Posterior cingulate gyrus (tissue), 11 donors: ENCODE measurements around the gene DIO3.
"Not testable (repeated sequence)": the region's sequence is repeated elsewhere in the genome, so short reads cannot be mapped to it uniquely, and the experiment has no call there.

Experiments used
- DNase-seq, 10 donors: peaks; one replicate each; pipeline versions ENCODE4 v3.0.0 to v3.0.0-alpha.2; 2020 to 2021; ENCODE audit warnings: mixed read lengths in 3 of 10
- intact Hi-C: fragments of 100-400 bp; cut with DNase I; formaldehyde crosslinking; loops from one replicate; pipeline ENCODE4 v1.15.1; 2023

DIO3 gene

GRCh38 chr14:101540481-101541462 is 20.5 kb upstream of the DIO3 start:
- intact Hi-C loops: no loop called here
- no peak for DNase-seq

GRCh38 chr14:101542391-101542790 is 18.9 kb upstream of the DIO3 start:
- no peak for DNase-seq

DNA sequence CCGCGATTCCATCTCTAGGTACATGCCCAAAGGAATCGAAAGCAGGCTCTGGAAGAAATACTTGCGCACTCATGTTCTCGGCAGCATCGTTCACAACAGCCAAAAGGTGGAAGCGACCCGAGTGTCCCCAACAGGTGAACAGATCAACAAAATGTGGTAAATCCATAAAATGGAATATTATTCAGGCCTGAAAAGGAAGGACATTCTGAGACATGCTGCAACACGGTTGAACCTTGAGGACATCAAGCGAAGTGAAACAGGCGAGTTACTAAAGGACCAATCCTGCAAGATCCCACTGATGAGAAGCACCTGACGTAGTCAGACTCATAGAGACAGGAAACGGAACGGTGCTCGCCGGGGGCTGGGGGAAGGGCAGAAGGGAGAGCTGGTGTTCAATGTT is 17.5 kb upstream of the DIO3 start:
- intact Hi-C loops: no loop called here

More at GRCh38 chr14:101542391-101542790, 18.9 kb upstream of the DIO3 start:
- intact Hi-C loops: no loop called here

DNA sequence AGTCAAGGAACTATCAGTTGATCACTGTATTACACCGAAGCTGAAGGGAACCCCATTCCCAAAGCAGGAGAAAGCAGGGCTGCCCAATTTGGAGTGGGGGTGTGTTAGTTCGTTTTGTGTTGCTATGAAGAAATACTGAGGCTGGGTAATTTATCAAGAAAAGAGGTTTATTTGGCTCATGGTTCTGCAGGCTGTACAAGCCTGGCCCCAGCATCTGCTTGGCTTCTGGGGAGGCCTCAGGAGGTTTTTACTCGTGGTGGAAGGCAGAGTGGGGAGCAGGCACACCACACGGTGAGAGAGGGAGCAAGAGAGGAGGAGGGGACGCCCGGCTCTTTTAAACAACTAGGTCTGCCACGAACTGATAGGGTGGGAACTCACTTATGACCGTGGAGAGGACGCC is 16.7 kb upstream of the DIO3 start:
- intact Hi-C loops: no loop called here

More for the DNA sequence above, 17.5 kb upstream of the DIO3 start:
- DNase-seq: no peak

GRCh38 chr14:101546706-101547105 is 14.6 kb upstream of the DIO3 start:
- DNase-seq: no peak
- intact Hi-C loops: no loop called here

More for the DNA sequence above, 16.7 kb upstream of the DIO3 start:
- DNase-seq: no peak

- intact Hi-C loops: no loop called here
- no peak for DNase-seq
Measured at GRCh38 chr14:101547107-101547738, 14.1 kb upstream of the DIO3 start.

DNA sequence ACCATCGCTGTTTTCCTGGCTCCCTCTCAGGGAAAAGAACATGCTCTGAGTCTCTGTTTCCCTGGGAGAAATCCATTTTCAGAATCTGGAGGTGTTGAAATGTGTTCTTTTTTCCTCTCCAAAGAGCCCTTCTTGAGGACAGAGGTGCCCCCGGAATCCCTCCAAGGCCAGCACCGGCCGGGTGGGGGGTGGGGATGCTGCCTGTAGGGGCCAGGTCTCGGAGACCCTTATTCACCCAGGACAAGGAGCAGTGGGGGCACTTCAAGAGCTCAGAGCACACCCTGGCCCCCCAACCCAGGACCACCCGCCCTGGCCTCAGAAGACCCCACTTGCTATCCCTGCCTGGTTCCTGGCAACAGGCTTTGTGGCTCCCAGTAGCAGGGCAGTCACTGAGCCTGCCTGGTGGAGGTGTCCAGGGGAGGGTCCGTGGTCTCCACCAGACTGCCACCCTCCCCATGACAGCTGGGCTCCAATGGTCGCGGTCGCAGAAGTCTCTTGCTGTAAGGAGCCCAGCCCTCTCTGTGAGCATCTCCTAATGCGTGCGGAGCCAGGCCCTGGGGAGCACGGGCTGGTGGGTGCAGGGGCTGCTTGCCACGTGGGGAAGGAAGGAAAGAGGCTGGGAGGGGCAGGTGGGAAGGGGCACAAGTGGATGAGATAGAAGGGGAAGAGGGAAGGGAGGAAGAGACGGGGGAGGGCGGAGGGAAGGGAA is 13.2 kb upstream of the DIO3 start:
- intact Hi-C loops: no loop called here
- peak in 2 of 10 donors; percentile 63 to 73 for DNase-seq

GRCh38 chr14:101548710-101549109 is 12.6 kb upstream of the DIO3 start:
- DNase-seq: peak in 1 of 10 donors; percentile 59
- intact Hi-C loops: no loop called here

- intact Hi-C loops: no loop called here
- peak in 2 of 10 donors; percentile 25 to 41 for DNase-seq
Measured at GRCh38 chr14:101549154-101549553, 12.1 kb upstream of the DIO3 start.

GRCh38 chr14:101550202-101550912 is 10.9 kb upstream of the DIO3 start:
- intact Hi-C loops: not testable (repeated sequence)
- peak in 2 of 10 donors; percentile 1 to 21 for DNase-seq

- intact Hi-C loops: no loop called here
- peak in 3 of 10 donors; percentile 16 to 77 (median 54) for DNase-seq
Measured at GRCh38 chr14:101551729-101552595, 9.3 kb upstream of the DIO3 start.

DNA sequence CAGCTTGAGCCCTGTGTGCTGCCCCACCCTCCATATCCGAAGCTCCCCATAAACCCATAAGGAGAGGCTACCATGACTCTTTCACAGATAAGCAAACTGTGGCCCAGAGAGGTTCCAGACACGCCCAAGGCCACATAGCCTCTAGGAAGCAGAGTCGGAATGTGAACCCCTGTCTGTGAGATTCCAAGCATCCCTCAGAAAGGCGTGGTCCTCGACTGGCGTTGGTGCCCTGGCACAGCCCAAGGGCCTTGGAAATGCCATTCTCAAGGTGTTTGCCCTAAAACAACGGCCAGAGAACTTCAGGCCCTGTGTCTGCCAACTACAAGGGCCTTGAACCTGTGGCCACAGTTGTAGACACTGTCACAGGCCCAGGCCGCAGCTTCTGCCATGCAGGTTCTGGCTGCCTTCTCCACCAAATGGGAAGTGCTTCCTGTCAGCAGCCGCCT is 8.5 kb upstream of the DIO3 start:
- intact Hi-C loops: no loop called here
- peak in 3 of 10 donors; percentile 21 to 79 (median 59) for DNase-seq

DNA sequence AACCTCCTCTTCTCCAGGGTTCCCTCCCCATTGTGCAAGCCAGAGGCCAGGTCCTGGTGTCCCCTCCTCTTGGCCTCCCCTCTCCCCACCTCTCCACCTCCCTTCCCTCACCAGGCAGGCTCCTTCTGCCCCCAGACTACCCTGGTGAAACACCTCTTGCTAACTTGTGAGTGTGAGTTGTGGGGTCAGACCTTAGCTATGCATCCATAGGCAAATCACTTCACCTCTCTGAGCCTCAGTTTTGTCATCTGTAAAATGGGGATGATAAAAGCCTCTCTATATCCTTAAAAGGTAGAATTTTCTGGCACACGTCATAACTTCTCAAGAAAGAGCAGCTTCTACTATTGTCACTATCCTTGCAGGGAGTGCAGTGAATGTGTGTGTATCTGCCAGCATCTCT is 7.9 kb upstream of the DIO3 start:
- intact Hi-C loops: no loop called here
- no peak for DNase-seq

DNA sequence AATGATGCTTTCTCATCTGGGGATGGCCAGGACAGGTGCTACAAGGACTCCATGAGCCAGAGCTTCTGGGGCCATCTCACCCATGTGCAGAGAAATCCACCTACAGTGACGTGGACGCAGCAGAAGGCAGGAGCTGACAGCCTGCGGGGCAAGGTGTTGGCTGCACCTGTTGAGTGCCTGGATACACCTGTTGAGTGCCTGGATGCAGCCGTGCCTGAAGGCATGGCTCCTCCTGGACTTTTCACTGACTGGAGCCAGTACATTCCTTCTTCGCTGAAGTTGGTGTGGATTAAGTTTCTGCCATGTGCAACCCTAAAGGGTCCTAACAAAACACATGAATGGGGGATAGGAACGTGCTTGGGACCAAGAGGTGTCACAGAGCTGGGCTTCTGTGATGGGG is 7.4 kb upstream of the DIO3 start:
- intact Hi-C loops: no loop called here
- DNase-seq: peak in 2 of 10 donors; percentile 14 to 50

DNA sequence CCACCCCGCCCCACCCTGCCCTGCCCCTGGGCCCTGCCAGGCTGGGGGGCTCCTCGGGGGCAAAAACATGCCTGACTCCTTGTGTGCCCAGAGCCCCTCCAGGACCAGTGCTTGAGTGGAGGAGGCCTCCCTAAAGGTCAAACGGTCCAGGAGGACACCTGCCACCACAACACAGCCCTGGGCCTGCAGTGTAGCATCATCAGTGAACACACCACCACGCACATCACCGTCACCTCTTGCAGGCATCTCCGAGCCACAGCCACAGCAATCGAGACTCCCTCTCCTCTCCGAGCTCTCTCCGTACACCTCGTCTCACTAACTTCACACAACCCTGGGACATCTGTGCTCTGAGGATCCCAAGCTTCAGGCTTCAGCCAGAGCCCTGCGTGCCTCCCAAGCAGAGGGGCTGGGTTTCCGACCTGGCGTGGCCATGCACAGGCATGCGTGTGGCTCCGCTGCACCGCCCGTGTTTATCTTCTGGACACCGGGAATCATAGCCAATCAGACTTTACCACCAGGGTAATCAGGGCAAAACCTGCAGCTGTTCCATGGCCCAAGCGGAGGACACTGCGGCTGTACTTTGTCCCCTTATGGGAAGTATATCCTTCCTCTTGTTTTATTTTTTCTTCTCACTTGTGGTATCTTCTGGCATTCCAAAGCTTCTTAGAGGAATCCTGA is 6.2 kb upstream of the DIO3 start:
- intact Hi-C loops: no loop called here
- DNase-seq: peak in 3 of 10 donors; percentile 9 to 67 (median 54)

- DNase-seq, intact Hi-C loops: not testable (repeated sequence)
Measured at GRCh38 chr14:101555669-101556043, 5.6 kb upstream of the DIO3 start.

- intact Hi-C loops: no loop called here
- DNase-seq: peak in 4 of 10 donors; percentile 16 to 72 (median 58)
Measured at GRCh38 chr14:101556131-101556530, 5.2 kb upstream of the DIO3 start.

- DNase-seq: peak in 4 of 10 donors; percentile 23 to 83 (median 57)
- intact Hi-C loops: no loop called here
Measured at GRCh38 chr14:101556566-101557320, 4.6 kb upstream of the DIO3 start.
